Measurements from ENCODE around the gene CALHM2. TPM values are rescaled to one million over a fixed set of nuclear protein-coding genes. Genes with fewer than 3 reads are reported as not detected.

CALHM2 gene
- total and polyA plus RNA-seq, 4 donors = 11.7 to 43.2 (median 25.0) TPM

DNA sequence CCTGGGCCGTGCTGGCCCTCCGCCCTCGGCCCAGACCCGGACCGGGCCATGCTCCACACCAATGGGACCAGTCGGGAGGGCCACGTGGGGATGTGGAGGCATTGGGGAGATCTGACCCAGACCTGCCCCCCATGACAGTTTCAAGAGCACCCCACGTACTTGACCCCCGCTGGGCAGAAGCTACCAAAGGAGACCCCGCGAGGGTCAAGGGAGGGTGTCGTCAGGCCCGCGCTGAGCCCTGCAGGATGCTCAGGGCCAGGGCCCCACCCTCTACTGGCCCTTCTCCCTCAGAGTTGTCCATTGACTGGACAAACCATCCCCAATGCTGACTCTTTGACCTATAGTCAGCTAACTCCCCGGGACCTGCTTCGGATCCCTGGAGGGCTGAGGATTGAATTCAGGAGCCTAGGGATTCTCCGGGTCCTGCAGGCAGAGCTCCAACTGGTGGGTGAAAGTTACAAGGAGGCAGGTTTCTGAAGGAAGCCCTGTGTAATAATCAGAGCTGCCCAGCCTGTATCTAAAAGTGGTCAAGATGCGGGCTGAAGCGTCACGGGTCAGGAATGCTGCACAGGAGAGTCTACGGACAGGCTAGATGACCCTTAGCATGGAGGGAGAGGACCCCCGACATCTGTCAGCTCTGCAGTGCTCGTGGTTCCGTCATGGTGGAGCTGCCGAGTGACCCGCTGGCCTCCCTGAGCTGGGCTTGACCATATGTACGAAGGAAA lies 498 bp upstream of the CALHM2 start:
- H3K27ac ChIP-seq (ENCODE audit: low read depth in 1 of 2, low read length in 1 of 2) = peak overlapping the region in 1 of 2 donors; percentile 87
- no peaks in the 10 kb centered on the region for H3K27me3 ChIP-seq (ENCODE audit: control insufficient read depth in 3 of 3, insufficient read depth in 3 of 3, low read length in 2 of 3)
- no peak for ATAC-seq (ENCODE audit: insufficient read depth, low FRiP score)
- peaks cover 0 to 23% (median 10%) of the 10 kb centered on the region in 5 donors for H3K4me1 ChIP-seq (ENCODE audit: control insufficient read depth in 5 of 5, insufficient read depth in 5 of 5, low read length in 5 of 5)
- H3K36me3 ChIP-seq (ENCODE audit: control insufficient read depth in 4 of 4, insufficient read depth in 4 of 4, low read length in 4 of 4) = peaks cover 0 to 11% (median 9%) of the 10 kb centered on the region in 4 donors
- peak in 1 of 3 donors; percentile 10 for DNase-seq
- H3K4me3 ChIP-seq = peak overlapping the region; percentile 72
- peak overlapping the region in 1 of 2 donors; percentile 26 for H3K9ac ChIP-seq (ENCODE audit: insufficient read depth in 1 of 2, low read length in 2 of 2)
- TF ChIP-seq, protein P1, sequence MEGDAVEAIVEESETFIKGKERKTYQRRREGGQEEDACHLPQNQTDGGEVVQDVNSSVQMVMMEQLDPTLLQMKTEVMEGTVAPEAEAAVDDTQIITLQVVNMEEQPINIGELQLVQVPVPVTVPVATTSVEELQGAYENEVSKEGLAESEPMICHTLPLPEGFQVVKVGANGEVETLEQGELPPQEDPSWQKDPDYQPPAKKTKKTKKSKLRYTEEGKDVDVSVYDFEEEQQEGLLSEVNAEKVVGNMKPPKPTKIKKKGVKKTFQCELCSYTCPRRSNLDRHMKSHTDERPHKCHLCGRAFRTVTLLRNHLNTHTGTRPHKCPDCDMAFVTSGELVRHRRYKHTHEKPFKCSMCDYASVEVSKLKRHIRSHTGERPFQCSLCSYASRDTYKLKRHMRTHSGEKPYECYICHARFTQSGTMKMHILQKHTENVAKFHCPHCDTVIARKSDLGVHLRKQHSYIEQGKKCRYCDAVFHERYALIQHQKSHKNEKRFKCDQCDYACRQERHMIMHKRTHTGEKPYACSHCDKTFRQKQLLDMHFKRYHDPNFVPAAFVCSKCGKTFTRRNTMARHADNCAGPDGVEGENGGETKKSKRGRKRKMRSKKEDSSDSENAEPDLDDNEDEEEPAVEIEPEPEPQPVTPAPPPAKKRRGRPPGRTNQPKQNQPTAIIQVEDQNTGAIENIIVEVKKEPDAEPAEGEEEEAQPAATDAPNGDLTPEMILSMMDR (IDR thresholded peaks at IDR 0.05; ENCODE audit: control extremely low read depth, extremely low read depth) = no peak
- WGBS, 2 donors = 31 to 43% methylated on average over 26 to 27 of the region's 27 CpGs
- no peaks in the 10 kb centered on the region for H3K9me3 ChIP-seq (ENCODE audit: control insufficient read depth in 4 of 4, insufficient read depth in 3 of 4, low read length in 3 of 4)

DNA sequence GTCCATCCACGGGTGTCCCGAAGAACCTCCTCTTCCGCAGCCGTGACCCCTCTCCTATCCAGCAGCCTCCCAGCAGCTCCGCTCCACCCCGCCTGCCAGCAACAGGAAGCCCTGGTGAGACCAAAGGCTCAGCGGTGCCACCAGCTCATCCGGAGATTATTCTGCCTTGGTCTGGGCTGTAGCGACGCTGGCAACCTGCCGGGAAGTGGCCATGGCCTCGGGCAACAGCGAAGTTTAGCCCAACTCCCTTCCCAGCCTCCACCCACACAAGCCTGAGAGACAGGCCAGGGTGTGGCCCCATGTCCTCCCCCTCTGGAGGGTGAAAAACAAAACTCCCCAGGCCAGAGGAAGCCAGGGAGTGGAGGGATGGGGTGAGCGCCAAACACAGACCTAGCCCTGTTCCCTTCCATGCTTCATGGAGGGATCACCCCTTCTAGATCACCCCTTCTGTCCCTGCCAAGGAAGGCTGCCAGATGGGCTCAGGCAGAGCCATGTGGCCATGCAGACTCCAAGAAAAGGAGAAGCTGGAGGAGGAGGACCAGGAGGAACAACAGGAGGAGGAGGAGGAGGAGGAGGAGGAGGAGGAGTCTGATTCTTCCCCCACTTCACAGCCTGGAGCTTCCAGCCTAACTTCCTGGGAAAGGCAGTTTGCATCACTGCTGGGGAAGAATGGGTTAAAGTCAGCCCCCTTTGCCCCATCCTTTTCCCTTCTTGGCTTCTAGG lies 918 bp downstream of the CALHM2 start:
- peak overlapping the region; percentile 75 to 87 for H3K27ac ChIP-seq (ENCODE audit: low read depth in 1 of 2, low read length in 1 of 2)
- TF ChIP-seq, protein P1 (IDR thresholded peaks at IDR 0.05; ENCODE audit: control extremely low read depth, extremely low read depth) = no peak
- 15 to 20% methylated on average over 14 of the region's 14 CpGs for WGBS, 2 donors
- ATAC-seq (ENCODE audit: insufficient read depth, low FRiP score) (peak; percentile 36), DNase-seq (peak; percentile 8 to 67 (median 21))
- H3K9me3 ChIP-seq (ENCODE audit: control insufficient read depth in 4 of 4, insufficient read depth in 3 of 4, low read length in 3 of 4) = no peaks in the 10 kb centered on the region
- peak overlapping the region; percentile 72 for H3K4me3 ChIP-seq
- no peaks in the 10 kb centered on the region for H3K27me3 ChIP-seq (ENCODE audit: control insufficient read depth in 3 of 3, insufficient read depth in 3 of 3, low read length in 2 of 3)
- peaks cover 0 to 28% (median 10%) of the 10 kb centered on the region in 5 donors for H3K4me1 ChIP-seq (ENCODE audit: control insufficient read depth in 5 of 5, insufficient read depth in 5 of 5, low read length in 5 of 5)
- peak overlapping the region; percentile 25 to 42 for H3K9ac ChIP-seq (ENCODE audit: insufficient read depth in 1 of 2, low read length in 2 of 2)
- peaks cover 0 to 19% (median 12%) of the 10 kb centered on the region in 4 donors for H3K36me3 ChIP-seq (ENCODE audit: control insufficient read depth in 4 of 4, insufficient read depth in 4 of 4, low read length in 4 of 4)

DNA sequence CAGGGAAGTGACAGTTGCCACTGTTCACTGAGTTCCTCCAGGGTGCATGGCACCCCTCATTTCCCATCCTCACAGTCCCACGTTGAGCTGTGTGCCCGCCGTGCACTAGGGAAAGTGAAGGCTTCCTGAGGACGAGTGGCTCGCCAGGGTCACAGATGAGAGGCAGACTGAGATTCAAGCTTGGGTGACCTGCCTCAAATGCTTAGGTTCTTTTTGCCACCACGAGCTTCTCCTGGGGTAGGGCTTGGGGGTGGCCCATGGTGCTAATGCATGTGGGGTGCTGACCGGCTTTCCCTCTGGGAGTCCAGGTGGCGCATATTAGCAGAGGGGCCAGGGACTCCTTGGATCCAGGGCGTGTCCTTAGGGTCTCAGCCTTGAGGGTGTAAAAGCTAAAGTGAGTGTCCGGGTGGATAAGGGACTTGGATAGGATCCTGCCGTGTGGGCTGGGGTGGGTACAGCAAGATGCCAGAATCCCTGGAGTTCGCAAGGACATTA lies 1.9 kb downstream of the CALHM2 start:
- peaks cover 0 to 35% (median 10%) of the 10 kb centered on the region in 5 donors for H3K4me1 ChIP-seq (ENCODE audit: control insufficient read depth in 5 of 5, insufficient read depth in 5 of 5, low read length in 5 of 5)
- WGBS, 2 donors = 84 to 91% methylated on average over 12 of the region's 12 CpGs
- DNase-seq = no peak

More for the DNA sequence above, 1.9 kb downstream of the CALHM2 start:
- Histone ChIP-seq H3K36me3 (ENCODE audit: control insufficient read depth in 4 of 4, insufficient read depth in 4 of 4, low read length in 4 of 4) (peaks cover 0 to 27% (median 14%) of the 10 kb centered on the region in 4 donors), H3K4me3 (no peak overlapping the region), H3K27me3 (ENCODE audit: control insufficient read depth in 3 of 3, insufficient read depth in 3 of 3, low read length in 2 of 3) (no peaks in the 10 kb centered on the region), H3K9ac (ENCODE audit: insufficient read depth in 1 of 2, low read length in 2 of 2) (no peak overlapping the region), H3K9me3 (ENCODE audit: control insufficient read depth in 4 of 4, insufficient read depth in 3 of 4, low read length in 3 of 4) (no peaks in the 10 kb centered on the region), H3K27ac (ENCODE audit: low read depth in 1 of 2, low read length in 1 of 2) (peak overlapping the region in 1 of 2 donors; percentile 87)
- ATAC-seq (ENCODE audit: insufficient read depth, low FRiP score) = no peak
- TF ChIP-seq, protein P1 (IDR thresholded peaks at IDR 0.05; ENCODE audit: control extremely low read depth, extremely low read depth) = no peak
